ENCODE data around the gene ASCL2. TPM values are rescaled to one million over a fixed set of nuclear protein-coding genes. Genes with fewer than 3 reads are reported as not detected.

The ASCL2 gene
- total and polyA plus RNA-seq, 2 experiments from 2014 or later, result 5.6 to 7.9 TPM

DNA sequence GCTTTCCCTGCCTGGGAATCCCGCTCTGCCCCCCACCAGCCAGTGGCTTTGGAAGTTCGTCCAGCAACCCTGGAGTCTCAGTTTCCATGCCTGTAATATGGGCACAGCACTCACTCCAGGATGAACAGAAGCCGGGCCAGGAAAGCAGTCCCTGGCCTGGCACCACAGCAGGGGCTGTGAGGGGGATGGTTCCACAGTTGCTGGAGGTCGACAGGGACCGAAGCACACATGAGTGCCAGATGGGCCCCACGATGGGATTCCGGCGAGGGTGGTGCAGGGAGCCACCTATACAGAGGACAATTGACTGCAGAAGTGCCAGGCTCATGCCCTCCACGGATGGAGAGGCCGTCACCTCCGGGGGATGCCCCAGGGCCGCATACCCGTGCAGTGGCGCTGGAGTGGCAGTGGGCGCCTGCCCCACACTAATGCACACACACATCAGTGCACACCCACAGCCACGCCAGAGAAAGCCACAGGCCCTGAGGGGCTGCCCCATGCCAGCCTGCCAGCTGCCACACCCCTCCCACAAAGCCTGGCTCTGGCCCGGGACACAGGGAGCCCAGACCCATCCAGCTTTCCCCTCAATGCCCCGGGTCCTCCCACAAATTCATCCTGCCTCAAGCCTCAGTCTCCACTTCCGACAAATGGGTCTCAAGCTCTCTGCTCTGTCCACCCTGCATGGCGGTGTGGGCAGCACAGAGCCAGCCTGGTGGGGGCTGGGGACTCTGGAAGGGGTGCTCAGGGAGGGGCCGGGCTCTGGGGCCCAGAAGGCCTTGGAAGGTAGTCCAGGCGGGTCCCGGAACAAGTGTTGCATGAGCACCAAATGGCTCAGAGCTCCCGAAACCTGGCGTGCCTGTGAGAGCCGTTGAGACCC is 9.7 kb downstream of the ASCL2 start:
- Histone ChIP-seq H3K27ac (no peak overlapping the region), H3K4me2 (no peak overlapping the region), H3K27me3 (no peaks in the 10 kb centered on the region), H3K4me1 (ENCODE audit: insufficient read depth) (no peaks in the 10 kb centered on the region), H3K36me3 (replicated peaks; ENCODE audit: insufficient read depth, low read depth) (no peaks in the 10 kb centered on the region), H3K9me2 (replicated peaks; ENCODE audit: insufficient read depth) (no peaks in the 10 kb centered on the region), H4K20me1 (ENCODE audit: insufficient read depth, poor library complexity, severe bottlenecking) (no peaks in the 10 kb centered on the region), H3K9me3 (ENCODE audit: low read depth) (no peaks in the 10 kb centered on the region), H3K79me2 (no peaks in the 10 kb centered on the region), H2AFZ (no peak overlapping the region), H3K4me3 (no peak overlapping the region)
- DNase-seq (ENCODE audit: low spot score), result no peak
- WGBS (ENCODE audit: low lambda C conversion rate, missing lambda C conversion rate), result 88% methylated on average over 21 of the region's 26 CpGs
- TF ChIP-seq, protein P1, sequence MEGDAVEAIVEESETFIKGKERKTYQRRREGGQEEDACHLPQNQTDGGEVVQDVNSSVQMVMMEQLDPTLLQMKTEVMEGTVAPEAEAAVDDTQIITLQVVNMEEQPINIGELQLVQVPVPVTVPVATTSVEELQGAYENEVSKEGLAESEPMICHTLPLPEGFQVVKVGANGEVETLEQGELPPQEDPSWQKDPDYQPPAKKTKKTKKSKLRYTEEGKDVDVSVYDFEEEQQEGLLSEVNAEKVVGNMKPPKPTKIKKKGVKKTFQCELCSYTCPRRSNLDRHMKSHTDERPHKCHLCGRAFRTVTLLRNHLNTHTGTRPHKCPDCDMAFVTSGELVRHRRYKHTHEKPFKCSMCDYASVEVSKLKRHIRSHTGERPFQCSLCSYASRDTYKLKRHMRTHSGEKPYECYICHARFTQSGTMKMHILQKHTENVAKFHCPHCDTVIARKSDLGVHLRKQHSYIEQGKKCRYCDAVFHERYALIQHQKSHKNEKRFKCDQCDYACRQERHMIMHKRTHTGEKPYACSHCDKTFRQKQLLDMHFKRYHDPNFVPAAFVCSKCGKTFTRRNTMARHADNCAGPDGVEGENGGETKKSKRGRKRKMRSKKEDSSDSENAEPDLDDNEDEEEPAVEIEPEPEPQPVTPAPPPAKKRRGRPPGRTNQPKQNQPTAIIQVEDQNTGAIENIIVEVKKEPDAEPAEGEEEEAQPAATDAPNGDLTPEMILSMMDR (IDR thresholded peaks at IDR 0.05; ENCODE audit: poor library complexity), result no peak
- TF ChIP-seq EZH2phosphoT487 (IDR thresholded peaks at IDR 0.05; ENCODE audit: low read depth, severe bottlenecking, unreplicated experiment) (no peak), EZH2 (IDR thresholded peaks at IDR 0.05; ENCODE audit: borderline replicate concordance) (no peak)

DNA sequence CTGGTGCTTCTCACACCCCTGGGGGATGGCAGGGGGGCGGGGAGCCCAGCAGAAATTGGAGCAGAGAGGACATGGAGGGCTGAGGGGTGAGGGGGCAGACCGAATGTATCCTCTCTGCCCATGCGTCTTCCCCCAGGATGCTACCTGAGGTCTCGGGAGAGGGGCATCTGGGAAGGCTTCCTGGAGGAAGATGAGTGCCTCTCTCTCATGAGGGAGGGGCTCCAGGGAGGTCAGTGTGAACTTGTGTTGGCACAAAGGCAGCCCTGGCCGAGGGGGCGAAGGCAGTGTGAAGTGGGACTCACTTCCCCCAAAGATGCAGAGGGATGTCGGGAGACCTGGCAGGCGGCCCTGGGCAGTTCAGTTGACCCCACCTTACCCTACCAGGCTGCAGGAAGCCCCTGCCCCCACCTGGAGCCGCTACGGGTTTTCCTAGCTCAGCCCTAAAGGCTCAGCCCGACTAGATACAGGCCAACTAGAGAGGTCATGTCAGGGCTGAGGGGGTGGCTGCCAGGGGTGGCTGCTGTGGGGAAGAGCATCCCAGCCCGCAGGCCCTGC is 10.4 kb downstream of the ASCL2 start:
- no peaks in the 10 kb centered on the region for H3K9me3 ChIP-seq (ENCODE audit: low read depth)
- H2AFZ ChIP-seq, result no peak overlapping the region
- no peak for DNase-seq (ENCODE audit: low spot score)
- no peak for TF ChIP-seq EZH2 (IDR thresholded peaks at IDR 0.05; ENCODE audit: borderline replicate concordance)
- no peak for TF ChIP-seq EZH2phosphoT487 (IDR thresholded peaks at IDR 0.05; ENCODE audit: low read depth, severe bottlenecking, unreplicated experiment)
- TF ChIP-seq, protein P1 (IDR thresholded peaks at IDR 0.05; ENCODE audit: poor library complexity), result no peak
- no peaks in the 10 kb centered on the region for H3K4me1 ChIP-seq (ENCODE audit: insufficient read depth)
- no peak overlapping the region for H3K27ac ChIP-seq
- H4K20me1 ChIP-seq (ENCODE audit: insufficient read depth, poor library complexity, severe bottlenecking), result no peaks in the 10 kb centered on the region
- no peak overlapping the region for H3K4me2 ChIP-seq
- H3K79me2 ChIP-seq, result no peaks in the 10 kb centered on the region
- no peaks in the 10 kb centered on the region for H3K27me3 ChIP-seq
- 88% methylated on average over 11 of the region's 12 CpGs for WGBS (ENCODE audit: low lambda C conversion rate, missing lambda C conversion rate)
- no peaks in the 10 kb centered on the region for H3K9me2 ChIP-seq (replicated peaks; ENCODE audit: insufficient read depth)
- no peak overlapping the region for H3K4me3 ChIP-seq
- no peaks in the 10 kb centered on the region for H3K36me3 ChIP-seq (replicated peaks; ENCODE audit: insufficient read depth, low read depth)

DNA sequence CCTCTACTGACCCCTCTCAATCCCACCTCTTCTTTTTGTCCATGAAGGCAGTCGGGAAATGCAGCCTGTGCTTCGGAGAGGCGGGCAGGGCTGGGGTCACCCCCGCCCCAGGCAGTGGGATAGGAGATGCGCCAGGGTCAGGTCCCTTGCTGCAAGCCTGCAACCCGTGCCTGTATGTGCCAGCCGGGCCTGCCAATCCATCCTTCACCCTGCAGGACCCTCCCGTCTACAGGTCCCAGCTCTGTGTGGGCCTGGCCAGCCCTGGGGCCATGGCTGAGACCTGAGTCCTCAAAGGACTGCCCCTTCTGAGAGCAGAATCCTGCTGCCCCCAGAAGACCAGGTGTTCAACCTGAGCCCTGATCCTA is 10.9 kb downstream of the ASCL2 start:
- H3K4me3 ChIP-seq, result no peak overlapping the region
- no peaks in the 10 kb centered on the region for H3K79me2 ChIP-seq
- no peaks in the 10 kb centered on the region for H3K36me3 ChIP-seq (replicated peaks; ENCODE audit: insufficient read depth, low read depth)
- 96% methylated on average over 8 of the region's 8 CpGs for WGBS (ENCODE audit: low lambda C conversion rate, missing lambda C conversion rate)
- no peak overlapping the region for H2AFZ ChIP-seq
- peak; percentile 1 for DNase-seq (ENCODE audit: low spot score)
- H3K4me1 ChIP-seq (ENCODE audit: insufficient read depth), result no peaks in the 10 kb centered on the region
- H3K27me3 ChIP-seq, result no peaks in the 10 kb centered on the region
- TF ChIP-seq, protein P1 (IDR thresholded peaks at IDR 0.05; ENCODE audit: poor library complexity), result no peak
- TF ChIP-seq EZH2 (IDR thresholded peaks at IDR 0.05; ENCODE audit: borderline replicate concordance) (no peak), EZH2phosphoT487 (IDR thresholded peaks at IDR 0.05; ENCODE audit: low read depth, severe bottlenecking, unreplicated experiment) (no peak)
- H4K20me1 ChIP-seq (ENCODE audit: insufficient read depth, poor library complexity, severe bottlenecking), result no peaks in the 10 kb centered on the region
- H3K9me2 ChIP-seq (replicated peaks; ENCODE audit: insufficient read depth), result no peaks in the 10 kb centered on the region
- no peak overlapping the region for H3K27ac ChIP-seq
- no peaks in the 10 kb centered on the region for H3K9me3 ChIP-seq (ENCODE audit: low read depth)
- H3K4me2 ChIP-seq, result no peak overlapping the region

Data from hepatocyte (in vitro differentiated cells).